D721Med (cell line): ENCODE data around the gene CCDC146.

Source experiments
- DNase-seq: peaks from one replicate; pipeline ENCODE4 v3.0.0; 2011; ENCODE audit warnings: low spot score; ENCODE audit not compliant: insufficient read length
- FAIRE-seq: peaks from 2 replicates; lab custom pipeline; 2011; peaks lifted over from hg19 to GRCh38; lab: Jason Lieb, UNC
- TF ChIP-seq, protein P1 (sequence below): IDR thresholded peaks from 2 replicates; pipeline ENCODE4 v1.5.1; 2012; ENCODE audit warnings: mild to moderate bottlenecking, control low read depth; ENCODE audit not compliant: insufficient read depth; ENCODE audit errors: missing control alignments

CCDC146 gene

DNA sequence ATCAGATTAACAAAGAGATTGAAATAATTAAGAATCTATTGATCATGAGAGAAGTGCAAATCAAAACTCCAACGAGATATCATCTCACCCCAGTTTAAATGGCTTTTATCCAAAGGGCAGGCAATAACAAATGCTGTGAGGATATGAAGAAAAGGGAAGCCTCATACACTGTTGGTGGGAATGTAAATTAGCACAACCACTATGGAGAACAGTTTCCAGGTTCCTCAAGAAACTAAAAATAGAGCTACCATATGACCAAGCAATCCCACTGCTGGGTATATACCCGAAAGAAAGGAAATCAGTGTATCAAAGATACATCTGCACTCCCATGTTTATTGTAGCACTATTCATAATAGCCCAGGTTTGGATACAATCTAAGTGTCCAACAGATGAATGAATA, 63.5 kb downstream of the CCDC146 start:
- peak; percentile 25 for FAIRE-seq
- TF ChIP-seq, protein P1, sequence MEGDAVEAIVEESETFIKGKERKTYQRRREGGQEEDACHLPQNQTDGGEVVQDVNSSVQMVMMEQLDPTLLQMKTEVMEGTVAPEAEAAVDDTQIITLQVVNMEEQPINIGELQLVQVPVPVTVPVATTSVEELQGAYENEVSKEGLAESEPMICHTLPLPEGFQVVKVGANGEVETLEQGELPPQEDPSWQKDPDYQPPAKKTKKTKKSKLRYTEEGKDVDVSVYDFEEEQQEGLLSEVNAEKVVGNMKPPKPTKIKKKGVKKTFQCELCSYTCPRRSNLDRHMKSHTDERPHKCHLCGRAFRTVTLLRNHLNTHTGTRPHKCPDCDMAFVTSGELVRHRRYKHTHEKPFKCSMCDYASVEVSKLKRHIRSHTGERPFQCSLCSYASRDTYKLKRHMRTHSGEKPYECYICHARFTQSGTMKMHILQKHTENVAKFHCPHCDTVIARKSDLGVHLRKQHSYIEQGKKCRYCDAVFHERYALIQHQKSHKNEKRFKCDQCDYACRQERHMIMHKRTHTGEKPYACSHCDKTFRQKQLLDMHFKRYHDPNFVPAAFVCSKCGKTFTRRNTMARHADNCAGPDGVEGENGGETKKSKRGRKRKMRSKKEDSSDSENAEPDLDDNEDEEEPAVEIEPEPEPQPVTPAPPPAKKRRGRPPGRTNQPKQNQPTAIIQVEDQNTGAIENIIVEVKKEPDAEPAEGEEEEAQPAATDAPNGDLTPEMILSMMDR = no peak

DNA sequence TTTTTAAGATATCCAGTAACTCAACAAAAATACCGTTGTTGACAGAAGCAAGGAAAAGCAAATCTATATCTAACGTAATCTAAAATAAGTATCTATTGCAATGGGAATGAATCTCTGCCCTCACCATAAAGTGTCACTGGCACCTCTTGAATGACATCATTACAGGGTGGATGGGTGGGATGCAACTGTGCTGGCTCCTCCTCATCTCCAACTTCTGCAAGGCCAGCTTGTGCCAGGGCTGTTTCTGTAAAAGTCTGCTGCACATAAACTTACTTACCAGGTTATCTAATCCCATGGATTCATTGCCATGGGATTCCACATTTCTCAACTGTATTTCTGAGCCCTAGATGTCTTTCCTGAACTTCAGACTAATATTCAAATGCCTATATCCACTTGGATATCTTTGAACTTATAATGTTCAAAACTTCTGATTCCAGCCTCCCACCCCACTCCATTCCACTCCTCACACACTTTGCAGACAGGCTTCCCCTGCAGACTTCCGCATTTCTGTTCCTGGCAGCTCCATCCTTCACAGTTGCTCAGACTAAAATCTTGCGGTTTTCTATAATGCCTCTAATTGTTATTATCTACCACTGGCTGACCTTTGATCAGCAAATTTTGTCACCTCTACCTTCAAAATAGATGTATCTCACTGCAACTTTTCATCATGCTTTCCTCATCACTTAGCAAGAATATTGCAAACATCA, 66.5 kb downstream of the CCDC146 start:
- FAIRE-seq (no peak), DNase-seq (no peak)
- TF ChIP-seq, protein P1 = no peak

More for the DNA sequence above, 63.5 kb downstream of the CCDC146 start:
- DNase-seq = no peak

DNA sequence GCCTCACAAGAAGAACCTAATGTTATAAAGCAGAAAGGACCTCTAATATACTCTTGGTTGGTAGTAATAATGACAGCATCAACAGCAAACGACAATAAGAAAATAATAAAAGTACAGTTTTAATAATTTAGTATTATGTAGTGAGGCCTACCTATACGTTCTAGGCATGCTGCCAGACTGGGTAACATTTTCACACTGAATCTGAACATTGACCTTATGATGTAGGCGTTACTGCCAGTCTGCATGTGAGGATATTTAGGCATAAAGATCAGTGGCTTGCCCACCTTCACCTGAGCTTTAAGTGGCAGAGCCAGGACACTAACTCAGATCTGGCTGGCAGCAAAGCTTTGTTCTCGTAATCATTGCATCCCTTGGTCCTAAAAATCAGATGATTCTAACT, 74.7 kb downstream of the CCDC146 start:
- DNase-seq (no peak), FAIRE-seq (no peak)
- TF ChIP-seq, protein P1 = no peak

DNA sequence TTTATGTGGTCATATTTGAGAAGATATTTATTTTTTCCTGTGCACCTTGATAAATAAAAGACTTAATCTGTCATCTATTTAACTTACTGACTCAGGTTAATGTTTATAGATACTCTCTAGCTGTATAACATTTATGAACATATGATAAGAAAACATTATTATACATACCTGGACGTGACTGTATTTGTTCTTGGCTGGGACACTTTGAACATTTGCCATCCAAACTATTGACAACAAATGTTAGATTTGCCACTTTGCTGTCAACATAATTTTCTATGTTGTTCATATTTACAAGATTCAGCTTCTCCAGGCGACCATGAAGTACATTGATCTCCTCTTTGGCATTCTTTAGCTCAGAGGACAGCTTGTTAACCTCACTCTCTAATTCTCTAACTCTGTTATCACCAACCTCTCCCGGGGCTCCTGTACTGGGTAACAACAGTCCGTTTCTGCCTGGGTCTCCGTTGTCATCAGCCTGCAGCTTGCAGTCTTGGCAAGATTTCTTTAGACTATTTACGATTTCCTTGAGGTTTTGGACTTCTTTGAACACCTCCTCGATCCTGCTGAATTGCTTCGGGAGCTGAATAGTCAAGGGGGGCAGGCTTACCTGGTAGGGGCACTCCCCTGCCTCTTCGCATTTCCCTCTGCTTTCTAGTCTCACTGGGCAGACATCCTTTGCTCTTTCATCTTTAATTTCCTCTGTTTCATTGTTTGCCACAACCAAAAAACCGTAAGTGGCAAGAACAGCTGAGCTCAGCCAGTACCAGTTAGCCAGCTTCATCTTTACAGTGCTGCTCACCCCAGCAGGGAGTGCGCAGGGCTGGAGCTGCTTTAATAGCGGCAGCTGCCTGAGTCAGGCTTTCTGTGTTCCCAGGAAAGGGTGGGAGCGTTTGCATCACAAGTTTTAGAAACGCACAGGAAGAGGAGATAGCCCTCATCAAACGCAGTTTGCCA, 76.9 kb downstream of the CCDC146 start, which contains the start of gene FGL2:
Gene FGL2 (minus strand): TSS at position 807 of the 954 bp plus-strand sequence. CDS start 26 bp downstream, at position 781.
- FAIRE-seq (no peak), DNase-seq (no peak)
- TF ChIP-seq, protein P1 = no peak

DNA sequence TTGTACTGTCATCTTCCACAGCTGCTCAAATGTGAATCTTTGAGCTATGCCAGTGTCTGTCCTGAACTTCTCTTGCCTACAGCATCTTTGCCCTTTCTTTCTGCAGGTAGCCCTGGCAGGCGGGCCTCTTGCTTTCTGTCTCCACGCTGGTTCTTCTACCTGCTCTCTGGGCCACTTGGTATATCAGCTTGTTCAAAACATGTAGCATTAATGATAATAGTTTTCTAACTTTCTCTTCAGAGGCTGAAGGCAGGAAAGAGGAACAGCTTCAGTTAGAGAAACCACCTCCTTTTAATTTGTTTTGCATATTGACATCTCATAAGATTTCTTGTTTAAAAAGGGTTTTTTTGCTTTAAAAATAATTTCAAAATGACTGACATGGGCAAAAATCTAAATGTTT, 78.1 kb downstream of the CCDC146 start:
- TF ChIP-seq, protein P1 = no peak
- DNase-seq (no peak), FAIRE-seq (no peak)

DNA sequence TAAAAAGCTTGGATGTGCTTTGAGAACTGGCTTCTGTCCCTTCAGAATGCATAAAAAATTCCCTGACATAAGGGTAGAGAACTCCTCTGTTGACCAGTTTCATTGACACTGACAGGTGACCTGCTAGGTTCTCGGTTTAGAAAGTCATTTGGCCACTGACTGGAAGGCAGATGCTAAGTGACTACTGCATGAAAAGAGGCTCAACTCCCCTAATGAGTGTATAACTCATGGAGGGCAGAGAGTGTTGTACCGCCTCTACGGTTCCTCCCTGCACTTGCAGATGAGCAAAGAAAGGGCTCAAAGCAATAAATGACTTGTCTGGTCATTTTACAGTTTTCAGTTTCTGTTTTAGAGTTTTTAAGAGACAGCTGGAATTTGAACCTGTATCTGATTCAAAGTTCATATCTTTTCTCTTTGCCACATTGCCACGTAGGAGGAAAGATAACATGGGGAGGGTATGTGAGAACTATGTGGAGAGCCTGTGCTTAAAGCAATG, 80.1 kb downstream of the CCDC146 start:
- DNase-seq = no peak
- no peak for FAIRE-seq
- TF ChIP-seq, protein P1 = no peak
